Neutrophil (primary cell): ENCODE results near the gene SMIM7.

Experiments used
- H3K27ac ChIP-seq: fragments of 200-600 bp; sonication (generic); 2 replicates; pipeline ENCODE4 v1.5.1; 2016; ENCODE audit warnings: mild to moderate bottlenecking, moderate library complexity
- H3K27me3 ChIP-seq: fragments of 200-600 bp; sonication (generic); 2 replicates; pipeline ENCODE4 v1.6.0; 2016; ENCODE audit warnings: mild to moderate bottlenecking
- H3K36me3 ChIP-seq: fragments of 200-600 bp; sonication (generic); 2 replicates; pipeline ENCODE4 v1.5.1; 2017
- H3K4me1 ChIP-seq, 2 experiments: fragments of 200-600 bp in 1 of 2; sonication (generic) in 1 of 2; 1 replicate in 1 of 2; 2 replicates in 1 of 2; pipeline versions ENCODE4 v1.5.1 to v1.6.1; 2013 to 2016; ENCODE audit warnings: low read depth in 1 of 2, low read length in 1 of 2, mild to moderate bottlenecking in 1 of 2, moderate library complexity in 1 of 2; ENCODE audit not compliant: control insufficient read depth in 1 of 2, insufficient read depth in 1 of 2
- H3K4me3 ChIP-seq, 2 experiments: fragments of 200-600 bp in 1 of 2; sonication (generic) in 1 of 2; 1 replicate in 1 of 2; 2 replicates in 1 of 2; pipeline ENCODE4 v1.5.1; 2013 to 2016; ENCODE audit warnings: low read depth in 1 of 2, low read length in 1 of 2, mild to moderate bottlenecking in 1 of 2, moderate library complexity in 1 of 2
- H3K9me3 ChIP-seq: fragments of 200-600 bp; sonication (generic); 2 replicates; pipeline ENCODE4 v1.5.1; 2016
- CTCF ChIP-seq: fragments of 200-600 bp; sonication (generic); IDR thresholded peaks from 2 replicates; pipeline ENCODE4 v1.5.1; 2016; ENCODE audit warnings: antibody characterized with exemption

SMIM7 gene

GRCh38 chr19:16668176-16668575, 8.2 kb upstream of the SMIM7 start:
- peaks cover 33 to 38% of the 10 kb centered on the region in 2 experiments for H3K4me1 ChIP-seq
- no peaks in the 10 kb centered on the region for H3K27me3 ChIP-seq
- no peak overlapping the region for H3K4me3 ChIP-seq
- H3K9me3 ChIP-seq = no peaks in the 10 kb centered on the region
- peaks cover 4% of the 10 kb centered on the region for H3K36me3 ChIP-seq
- no peak overlapping the region for H3K27ac ChIP-seq
- no peak for TF ChIP-seq CTCF

- H3K36me3 ChIP-seq = peaks cover 22% of the 10 kb centered on the region
- no peaks in the 10 kb centered on the region for H3K27me3 ChIP-seq
- peak overlapping the region; percentile 95 for H3K27ac ChIP-seq
- H3K4me3 ChIP-seq = peak overlapping the region; percentile 96 to 99
- no peak for TF ChIP-seq CTCF
- H3K9me3 ChIP-seq = no peaks in the 10 kb centered on the region
- H3K4me1 ChIP-seq = peaks cover 51 to 59% of the 10 kb centered on the region in 2 experiments
Measured at GRCh38 chr19:16661480-16662034, 1.6 kb upstream of the SMIM7 start.

- Histone ChIP-seq H3K27ac (peak within 1 kb of the TSS; percentile 95), H3K27me3 (no peaks in the 10 kb centered on the region), H3K4me3 (peak within 1 kb of the TSS; percentile 96 to 99), H3K36me3 (peaks cover 28% of the 10 kb centered on the region), H3K4me1 (peaks cover 51 to 59% of the 10 kb centered on the region in 2 experiments), H3K9me3 (no peaks in the 10 kb centered on the region)
- no peak for TF ChIP-seq CTCF
Measured at GRCh38 chr19:16660763-16661479, 977 bp upstream of the SMIM7 start, which contains the start of gene TMEM38A. Gene TMEM38A, plus strand, starts transcription at chr19:16661139. Its CDS starts 79 bp downstream, at chr19:16661218.

DNA sequence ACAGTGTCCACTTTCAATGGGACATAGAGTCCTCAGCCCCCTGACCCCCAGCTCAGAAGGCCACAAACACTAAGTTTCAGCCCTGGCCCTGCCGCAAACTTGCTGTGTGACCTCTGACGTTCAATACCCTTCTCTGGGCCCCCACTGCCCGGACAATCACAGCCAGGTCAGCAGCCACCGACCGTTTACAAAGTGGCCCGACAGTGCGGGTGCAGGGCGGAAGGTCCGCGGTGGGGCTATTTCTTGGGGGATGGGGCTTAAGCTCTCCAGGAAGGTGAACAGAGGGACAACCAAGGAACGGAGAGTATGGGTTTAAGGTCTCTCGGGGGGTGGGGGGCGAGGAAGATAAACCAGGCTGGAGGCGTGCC, 496 bp downstream of the SMIM7 start:
- Histone ChIP-seq H3K4me1 (peaks cover 44 to 57% of the 10 kb centered on the region in 2 experiments), H3K27me3 (no peaks in the 10 kb centered on the region), H3K36me3 (peaks cover 42% of the 10 kb centered on the region), H3K27ac (peak overlapping the region; percentile 95), H3K9me3 (no peaks in the 10 kb centered on the region), H3K4me3 (peak overlapping the region; percentile 96 to 99)
- TF ChIP-seq CTCF = no peak

DNA sequence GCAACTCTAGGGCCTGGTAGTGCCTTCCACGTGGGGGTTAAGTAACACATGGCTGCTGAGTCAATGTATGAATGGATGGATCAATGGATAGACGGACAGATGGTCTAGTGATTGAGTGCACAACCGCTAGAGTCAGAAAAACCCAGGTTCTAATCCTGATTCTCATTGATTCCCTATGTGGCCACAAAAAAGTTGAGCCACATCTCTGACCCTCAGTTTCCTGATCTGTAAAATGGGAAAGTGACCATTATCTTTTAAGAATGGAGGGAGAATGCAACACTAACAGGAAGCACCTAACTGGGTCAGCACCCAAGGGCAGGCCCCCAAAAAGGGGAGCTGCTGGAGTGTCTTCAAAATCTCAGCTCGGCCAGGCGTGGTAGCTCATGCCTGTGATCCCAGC, 2.6 kb downstream of the SMIM7 start:
- no peak for TF ChIP-seq CTCF
- H3K36me3 ChIP-seq = peaks cover 63% of the 10 kb centered on the region

More for the DNA sequence above, 2.6 kb downstream of the SMIM7 start:
- no peak overlapping the region for H3K27ac ChIP-seq
- no peak overlapping the region for H3K4me3 ChIP-seq
- H3K9me3 ChIP-seq = no peaks in the 10 kb centered on the region
- no peaks in the 10 kb centered on the region for H3K27me3 ChIP-seq
- H3K4me1 ChIP-seq = peaks cover 24 to 36% of the 10 kb centered on the region in 2 experiments
